ENCODE data around the gene ZNF239.
"Not testable (repeated sequence)": the region's sequence is repeated elsewhere in the genome, so short reads cannot be mapped to it uniquely, and the experiment has no call there.

Gene ZNF239

GRCh38 chr10:43576062-43576461 lies 1.6 kb upstream of the ZNF239 start:
- no peak for DNase-seq

- no peak for DNase-seq
Measured at GRCh38 chr10:43574906-43575305, 490 bp upstream of the ZNF239 start.

- DNase-seq, result no peak
Measured at GRCh38 chr10:43573250-43574000, 991 bp downstream of the ZNF239 start.

GRCh38 chr10:43570971-43571370 lies 3.4 kb downstream of the ZNF239 start:
- DNase-seq, result no peak

GRCh38 chr10:43569681-43570080 lies 4.7 kb downstream of the ZNF239 start:
- DNase-seq, result no peak

GRCh38 chr10:43557214-43557613 lies 17.2 kb downstream of the ZNF239 start:
- DNase-seq, result no peak

- not testable (repeated sequence) for DNase-seq
Measured at GRCh38 chr10:43543746-43544145, 30.7 kb downstream of the ZNF239 start.

GRCh38 chr10:43524434-43525247 lies 49.8 kb downstream of the ZNF239 start:
- no peak for DNase-seq

Measured in DMS79 treated with DMSO at 0.1 percent for 48 hours (cell line).